ENCODE results near the gene CCDC30.

Gene CCDC30

GRCh38 chr1:42462828-42463763 lies at the start of gene CCDC30:
CCDC30 (plus strand) TSS chr1:42463286; CDS start chr1:42480552, 17,266 bp downstream.
- peak; percentile 94 for DNase-seq (ENCODE audit: low read depth)
- H3K4me3 ChIP-seq (ENCODE audit: low read depth, low read length) = peak within 1 kb of the TSS; percentile 78

GRCh38 chr1:42414551-42415496 lies 48.3 kb upstream of the CCDC30 start:
- DNase-seq (ENCODE audit: low read depth) = no peak
- H3K4me3 ChIP-seq (ENCODE audit: low read depth, low read length) = no peak overlapping the region

- no peak for DNase-seq (ENCODE audit: low read depth)
- H3K4me3 ChIP-seq (ENCODE audit: low read depth, low read length) = no peak overlapping the region
Observed at GRCh38 chr1:42417166-42417565, 45.9 kb upstream of the CCDC30 start.

- H3K4me3 ChIP-seq (ENCODE audit: low read depth, low read length) = no peak overlapping the region
- DNase-seq (ENCODE audit: low read depth) = no peak
Observed at GRCh38 chr1:42418516-42418915, 44.6 kb upstream of the CCDC30 start.

- DNase-seq (ENCODE audit: low read depth) = no peak
- H3K4me3 ChIP-seq (ENCODE audit: low read depth, low read length) = no peak overlapping the region
Observed at GRCh38 chr1:42419126-42419821, 43.8 kb upstream of the CCDC30 start.

- no peak for DNase-seq (ENCODE audit: low read depth)
- no peak overlapping the region for H3K4me3 ChIP-seq (ENCODE audit: low read depth, low read length)
Observed at GRCh38 chr1:42420121-42420520, 43.0 kb upstream of the CCDC30 start.

- peak; percentile 95 for DNase-seq (ENCODE audit: low read depth)
- no peak overlapping the region for H3K4me3 ChIP-seq (ENCODE audit: low read depth, low read length)
Observed at GRCh38 chr1:42420911-42421585, 42.0 kb upstream of the CCDC30 start.

- DNase-seq (ENCODE audit: low read depth) = no peak
- no peak overlapping the region for H3K4me3 ChIP-seq (ENCODE audit: low read depth, low read length)
Observed at GRCh38 chr1:42422737-42423136, 40.3 kb upstream of the CCDC30 start.

- H3K4me3 ChIP-seq (ENCODE audit: low read depth, low read length) = no peak overlapping the region
- DNase-seq (ENCODE audit: low read depth) = no peak
Observed at GRCh38 chr1:42423681-42424080, 39.4 kb upstream of the CCDC30 start.

GRCh38 chr1:42424201-42424600 lies 38.9 kb upstream of the CCDC30 start:
- H3K4me3 ChIP-seq (ENCODE audit: low read depth, low read length) = no peak overlapping the region
- DNase-seq (ENCODE audit: low read depth) = no peak

- no peak for DNase-seq (ENCODE audit: low read depth)
- H3K4me3 ChIP-seq (ENCODE audit: low read depth, low read length) = no peak overlapping the region
Observed at GRCh38 chr1:42427240-42427639, 35.8 kb upstream of the CCDC30 start.

GRCh38 chr1:42429603-42430002 lies 33.5 kb upstream of the CCDC30 start:
- H3K4me3 ChIP-seq (ENCODE audit: low read depth, low read length) = no peak overlapping the region
- DNase-seq (ENCODE audit: low read depth) = no peak

GRCh38 chr1:42430286-42431135 lies 32.6 kb upstream of the CCDC30 start:
- no peak for DNase-seq (ENCODE audit: low read depth)
- H3K4me3 ChIP-seq (ENCODE audit: low read depth, low read length) = no peak overlapping the region

GRCh38 chr1:42431514-42431913 lies 31.6 kb upstream of the CCDC30 start:
- H3K4me3 ChIP-seq (ENCODE audit: low read depth, low read length) = no peak overlapping the region
- DNase-seq (ENCODE audit: low read depth) = no peak

- H3K4me3 ChIP-seq (ENCODE audit: low read depth, low read length) = no peak overlapping the region
- no peak for DNase-seq (ENCODE audit: low read depth)
Observed at GRCh38 chr1:42432714-42433113, 30.4 kb upstream of the CCDC30 start.

GRCh38 chr1:42433369-42433768 lies 29.7 kb upstream of the CCDC30 start:
- H3K4me3 ChIP-seq (ENCODE audit: low read depth, low read length) = no peak overlapping the region
- DNase-seq (ENCODE audit: low read depth) = no peak

- no peak overlapping the region for H3K4me3 ChIP-seq (ENCODE audit: low read depth, low read length)
- no peak for DNase-seq (ENCODE audit: low read depth)
Observed at GRCh38 chr1:42434340-42434739, 28.7 kb upstream of the CCDC30 start.

GRCh38 chr1:42439940-42440339 lies 23.1 kb upstream of the CCDC30 start:
- H3K4me3 ChIP-seq (ENCODE audit: low read depth, low read length) = no peak overlapping the region
- DNase-seq (ENCODE audit: low read depth) = no peak

All from skeletal muscle cell (primary cell).